Transverse colon (tissue), 4 donors: Measurements from ENCODE around the gene TMEM143. TPM values are rescaled to one million over a fixed set of nuclear protein-coding genes. Genes with fewer than 3 reads are reported as not detected.

Source experiments
- DNase-seq: peaks from one replicate; pipeline ENCODE4 v3.0.0-alpha.2; 2019
- H3K27ac ChIP-seq, 4 donors: fragments of 200-600 bp; sonication (generic); 2 replicates each; pipeline ENCODE4 v1.5.1; 2016 to 2018; ENCODE audit warnings: inconsistent platforms in 4 of 4
- H3K27me3 ChIP-seq: fragments of 200-600 bp; sonication (generic); 2 replicates; pipeline ENCODE4 v1.5.1; 2017; ENCODE audit warnings: inconsistent platforms
- H3K36me3 ChIP-seq, 4 donors: fragments of 200-600 bp; sonication (generic); 2 replicates each; pipeline ENCODE4 v1.5.1; 2017 to 2019; ENCODE audit warnings: inconsistent platforms in 4 of 4
- H3K4me1 ChIP-seq, 4 donors: fragments of 200-600 bp; sonication (generic); 2 replicates each; pipeline ENCODE4 v1.5.1; 2017 to 2020; ENCODE audit warnings: inconsistent platforms in 4 of 4
- H3K4me3 ChIP-seq, 4 donors: fragments of 200-600 bp; sonication (generic); 1 replicate in 1 of 4; 2 replicates in 3 of 4; pipeline versions ENCODE4 v1.5.1 to v1.6.1; 2017 to 2019; ENCODE audit warnings: inconsistent platforms in 4 of 4
- H3K9me3 ChIP-seq, 2 donors: fragments of 200-600 bp; sonication (generic); 2 replicates each; pipeline ENCODE4 v1.5.1; 2017 to 2019; ENCODE audit warnings: inconsistent platforms in 2 of 2
- CTCF ChIP-seq, 5 experiments: fragments of 200-600 bp in 3 of 5; fragments of 450-650 bp in 2 of 5; sonication (generic) in 3 of 5; IDR thresholded peaks; 1 replicate in 2 of 5; 2 replicates in 3 of 5; pipeline ENCODE4 v1.5.1; 2016 to 2017; ENCODE audit warnings: antibody characterized with exemption in 5 of 5, inconsistent platforms in 3 of 5, mild to moderate bottlenecking in 2 of 5, moderate library complexity in 1 of 5
- EP300 ChIP-seq: sonication (generic); formaldehyde crosslinking; IDR thresholded peaks from one replicate; pipeline ENCODE4 v1.6.1; 2017; ENCODE audit warnings: antibody characterized with exemption, low read depth
- POLR2A ChIP-seq: fragments of 450-650 bp; IDR thresholded peaks from one replicate; pipeline ENCODE4 v1.6.1; 2016; ENCODE audit warnings: antibody characterized with exemption, mild to moderate bottlenecking, moderate library complexity
- POLR2AphosphoS5 ChIP-seq, 3 donors: sonication (generic); formaldehyde crosslinking; IDR thresholded peaks; one replicate each; pipeline ENCODE4 v1.6.1; 2016; ENCODE audit warnings: antibody characterized with exemption in 3 of 3
- WGBS, 2 donors: methylation state at CpG; one replicate each; pipeline ENCODE4 v1.1.5; 2018; ENCODE audit warnings: low coverage in 1 of 2; 5-methylcytosine and 5-hydroxymethylcytosine counted together
- in situ Hi-C, 4 donors: fragments of 200-750 bp; cut with MboI; loops; one replicate each; pipeline versions ENCODE4 v1.15.0 to v1.15.1; 2017; ENCODE audit warnings: low sequenced_read_pairs in 3 of 4, low pct_ligation_motif_present in 1 of 4, low pct_unique_long_range_greater_than_20kb in 1 of 4
- intact Hi-C: fragments of 100-400 bp; cut with DNase I; formaldehyde crosslinking; loops from one replicate; pipeline ENCODE4 v1.15.1; 2023; ENCODE audit warnings: low total_unique reads
- total RNA-seq, 4 donors: library from RNA; depleted of rRNA; stranded (reverse); fragments of >200 nt; gene quantifications; one replicate each; pipeline ENCODE4 v1.1.0, GENCODE V29; 2016

Gene TMEM143
- total RNA-seq, 4 donors from 2014 or later = 9.1 to 27.7 (median 15.2) TPM

GRCh38 chr19:48363500-48363809 is 285 bp downstream of the TMEM143 start:
- DNase-seq = no peak
- 5% methylated on average over 10 of the region's 10 CpGs; no CpG with 5 or more reads in 1 of the 2 donors for WGBS, 2 donors
- Histone ChIP-seq H3K36me3 (no peaks in the 10 kb centered on the region), H3K27ac (peak overlapping the region; percentile 92 to 99 (median 96)), H3K4me1 (peaks cover 3 to 19% (median 13%) of the 10 kb centered on the region in 4 donors), H3K4me3 (peak overlapping the region; percentile 29 to 83 (median 46)), H3K27me3 (no peaks in the 10 kb centered on the region), H3K9me3 (no peaks in the 10 kb centered on the region)
- in situ Hi-C loops (no loop called here), intact Hi-C loops (loop anchor here (10.0 kb wide), 1 partner anchor 259 kb away; no protein-coding TSS in a partner anchor)
- TF ChIP-seq EP300 (no peak), POLR2A (peak; percentile 46)

GRCh38 chr19:48362716-48363499 is 832 bp downstream of the TMEM143 start:
- peak; percentile 96 for DNase-seq
- TF ChIP-seq CTCF (IDR thresholded peaks at IDR 0.05) (peak in 3 of 5 experiments; percentile 6 to 30 (median 23)), POLR2A (peak; percentile 40), EP300 (no peak), POLR2AphosphoS5 (IDR thresholded peaks at IDR 0.05) (peak; percentile 48 to 79 (median 54))
- H3K27ac ChIP-seq = peak overlapping the region; percentile 92 to 99 (median 96)
- intact Hi-C loops (loop anchor here (10.0 kb wide), 1 partner anchor 258 kb away; no protein-coding TSS in a partner anchor), in situ Hi-C loops (no loop called here)
- H3K27me3 ChIP-seq = no peaks in the 10 kb centered on the region
- 5 to 71% methylated on average over 1 to 26 of the region's 26 CpGs for WGBS, 2 donors
- H3K4me1 ChIP-seq = peaks cover 3 to 13% (median 12%) of the 10 kb centered on the region in 4 donors
- H3K4me3 ChIP-seq = peak overlapping the region; percentile 29 to 83 (median 46)
- no peaks in the 10 kb centered on the region for H3K9me3 ChIP-seq
- H3K36me3 ChIP-seq = no peaks in the 10 kb centered on the region

GRCh38 chr19:48361912-48362311 is 1.8 kb downstream of the TMEM143 start:
- no peak for TF ChIP-seq POLR2A
- no peak for TF ChIP-seq POLR2AphosphoS5 (IDR thresholded peaks at IDR 0.05)
- no peak for TF ChIP-seq EP300
- TF ChIP-seq CTCF (IDR thresholded peaks at IDR 0.05) = no peak
- in situ Hi-C loops (no loop called here), intact Hi-C loops (loop anchor here (10.0 kb wide), 1 partner anchor 257 kb away; no protein-coding TSS in a partner anchor)
- Histone ChIP-seq H3K4me3 (no peak overlapping the region), H3K4me1 (peaks cover 3 to 13% (median 12%) of the 10 kb centered on the region in 4 donors), H3K36me3 (no peaks in the 10 kb centered on the region), H3K27ac (no peak overlapping the region), H3K27me3 (no peaks in the 10 kb centered on the region), H3K9me3 (no peaks in the 10 kb centered on the region)
- 90 to 96% methylated on average over 2 to 3 of the region's 3 CpGs for WGBS, 2 donors
- DNase-seq = no peak

GRCh38 chr19:48359123-48359522 is 4.6 kb downstream of the TMEM143 start:
- Histone ChIP-seq H3K4me3 (no peak overlapping the region), H3K36me3 (no peaks in the 10 kb centered on the region), H3K27ac (no peak overlapping the region), H3K4me1 (peaks cover 0 to 6% (median 5%) of the 10 kb centered on the region in 4 donors), H3K27me3 (no peaks in the 10 kb centered on the region), H3K9me3 (no peaks in the 10 kb centered on the region)
- no peak for TF ChIP-seq CTCF (IDR thresholded peaks at IDR 0.05)
- TF ChIP-seq POLR2A = no peak
- no peak for TF ChIP-seq POLR2AphosphoS5 (IDR thresholded peaks at IDR 0.05)
- WGBS, 2 donors = 88 to 92% methylated on average over 3 to 5 of the region's 5 CpGs
- in situ Hi-C loops = no loop called here
- intact Hi-C loops = no loop called here
- no peak for DNase-seq
